Activated naive CD4-positive, alpha-beta T cell treated with anti-CD3 and anti-CD28 coated beads, Interleukin-2, amount 50 U/mL, for 72 hours (primary cell): ENCODE data around the gene TFAP2E. TPM values are rescaled to one million over a fixed set of nuclear protein-coding genes. Genes with fewer than 3 reads are reported as not detected.

Experiments
- ATAC-seq, 2 donors: fragments of 150-1000 bp; cut with Tn5 transposase; 2 replicates each; pipeline ENCODE4 v1.10.0; 2021; ENCODE audit warnings: mild to moderate bottlenecking in 2 of 2, moderate library complexity in 2 of 2
- DNase-seq, 2 donors: peaks; one replicate each; pipeline ENCODE4 v3.0.0; 2021 to 2022; ENCODE audit warnings: low spot score in 2 of 2
- H3K27ac Mint-ChIP-seq, 2 donors: one replicate each; pipeline ENCODE4 v1.8.0; 2022; ENCODE audit warnings: mild to moderate bottlenecking in 2 of 2, mixed read lengths in 2 of 2
- H3K36me3 Mint-ChIP-seq, 2 donors: one replicate each; pipeline ENCODE4 v1.8.0; 2022; ENCODE audit warnings: mixed read lengths in 2 of 2
- H3K9me3 Mint-ChIP-seq, 2 donors: one replicate each; pipeline ENCODE4 v1.8.0; 2022; ENCODE audit warnings: mixed read lengths in 2 of 2
- total RNA-seq, 2 donors: library from RNA; stranded (reverse); gene quantifications; one replicate each; pipeline ENCODE4 v1.2.3, GENCODE V29; 2022

Gene TFAP2E
- total RNA-seq, 2 donors from 2014 or later, result 0.47 to 0.93 TPM

- H3K27ac Mint-ChIP-seq, result peak overlapping the region in 1 of 2 donors; percentile 99
These were observed 18.6 kb upstream of the TFAP2E start for GRCh38 chr1:35554266-35555211.

GRCh38 chr1:35555212-35555584 lies 17.9 kb upstream of the TFAP2E start:
- Mint-ChIP-seq H3K36me3 (peaks cover 13 to 22% of the 10 kb centered on the region in 2 donors), H3K9me3 (no peaks in the 10 kb centered on the region), H3K27ac (peak overlapping the region in 1 of 2 donors; percentile 99)
- DNase-seq (no peak), ATAC-seq (no peak)

More at GRCh38 chr1:35554266-35555211, 18.6 kb upstream of the TFAP2E start:
- ATAC-seq, result no peak
- no peak for DNase-seq
- Mint-ChIP-seq H3K36me3 (peaks cover 13 to 22% of the 10 kb centered on the region in 2 donors), H3K9me3 (no peaks in the 10 kb centered on the region)

GRCh38 chr1:35555601-35556477 lies 17.3 kb upstream of the TFAP2E start:
- ATAC-seq (peak in 1 of 2 donors; percentile 27), DNase-seq (no peak)
- Mint-ChIP-seq H3K9me3 (no peaks in the 10 kb centered on the region), H3K36me3 (peaks cover 13 to 22% of the 10 kb centered on the region in 2 donors), H3K27ac (peak overlapping the region; percentile 91 to 99)

- peak overlapping the region; percentile 91 to 99 for H3K27ac Mint-ChIP-seq
- H3K9me3 Mint-ChIP-seq, result no peaks in the 10 kb centered on the region
- no peak for ATAC-seq
These were observed 16.5 kb upstream of the TFAP2E start for GRCh38 chr1:35556484-35557117.

GRCh38 chr1:35557118-35557610 lies 15.9 kb upstream of the TFAP2E start, which contains the start of gene KIAA0319L:
Gene KIAA0319L (minus strand): TSS chr1:35557403. CDS start chr1:35554491, 2,912 bp downstream.
- H3K36me3 Mint-ChIP-seq, result peaks cover 7 to 16% of the 10 kb centered on the region in 2 donors
- DNase-seq, result peak in 1 of 2 donors; percentile 79
- H3K27ac Mint-ChIP-seq, result peak within 1 kb of the TSS; percentile 98 to 99

More at GRCh38 chr1:35556484-35557117, 16.5 kb upstream of the TFAP2E start:
- H3K36me3 Mint-ChIP-seq, result peaks cover 13 to 22% of the 10 kb centered on the region in 2 donors
- DNase-seq, result no peak

GRCh38 chr1:35557611-35558373 lies 15.3 kb upstream of the TFAP2E start, which contains the start of gene NCDN:
Gene NCDN (plus strand): TSS chr1:35557799. CDS start chr1:35558191, 392 bp downstream.
- H3K9me3 Mint-ChIP-seq, result no peaks in the 10 kb centered on the region
- DNase-seq (peak; percentile 93 to 98), ATAC-seq (peak; percentile 92 to 93)
- H3K27ac Mint-ChIP-seq, result peak within 1 kb of the TSS; percentile 98 to 99
- H3K36me3 Mint-ChIP-seq, result peaks cover 1 to 12% of the 10 kb centered on the region in 2 donors

More at GRCh38 chr1:35557118-35557610, 15.9 kb upstream of the TFAP2E start, which contains the start of gene KIAA0319L:
- ATAC-seq, result peak; percentile 80 to 86
- no peaks in the 10 kb centered on the region for H3K9me3 Mint-ChIP-seq

- DNase-seq (no peak), ATAC-seq (no peak)
- Mint-ChIP-seq H3K27ac (peak overlapping the region; percentile 98 to 99), H3K9me3 (no peaks in the 10 kb centered on the region), H3K36me3 (peaks cover 0 to 12% of the 10 kb centered on the region in 2 donors)
These were observed 14.5 kb upstream of the TFAP2E start for GRCh38 chr1:35558374-35559316.

- H3K9me3 Mint-ChIP-seq, result no peaks in the 10 kb centered on the region
- no peak for ATAC-seq
- peaks cover 2 to 12% of the 10 kb centered on the region in 2 donors for H3K36me3 Mint-ChIP-seq
- DNase-seq, result no peak
- peak overlapping the region; percentile 33 to 53 for H3K27ac Mint-ChIP-seq
These were observed 13.7 kb upstream of the TFAP2E start for GRCh38 chr1:35559317-35559944.

- ATAC-seq (no peak), DNase-seq (no peak)
- Mint-ChIP-seq H3K27ac (no peak overlapping the region), H3K9me3 (no peaks in the 10 kb centered on the region), H3K36me3 (peaks cover 8 to 12% of the 10 kb centered on the region in 2 donors)
These were observed 12.6 kb upstream of the TFAP2E start for GRCh38 chr1:35560256-35561225.

- Mint-ChIP-seq H3K27ac (peak overlapping the region; percentile 5 to 6), H3K9me3 (no peaks in the 10 kb centered on the region), H3K36me3 (peaks cover 8 to 12% of the 10 kb centered on the region in 2 donors)
- DNase-seq (no peak), ATAC-seq (no peak)
These were observed 11.7 kb upstream of the TFAP2E start for GRCh38 chr1:35561297-35561971.

- no peak for ATAC-seq
- peaks cover 8 to 12% of the 10 kb centered on the region in 2 donors for H3K36me3 Mint-ChIP-seq
- H3K9me3 Mint-ChIP-seq, result no peaks in the 10 kb centered on the region
- H3K27ac Mint-ChIP-seq, result peak overlapping the region; percentile 6 to 14
- no peak for DNase-seq
These were observed 11.0 kb upstream of the TFAP2E start for GRCh38 chr1:35561972-35562680.

GRCh38 chr1:35563166-35563565 lies 9.9 kb upstream of the TFAP2E start:
- H3K36me3 Mint-ChIP-seq, result peaks cover 3 to 8% of the 10 kb centered on the region in 2 donors
- DNase-seq, result no peak
- no peaks in the 10 kb centered on the region for H3K9me3 Mint-ChIP-seq
- H3K27ac Mint-ChIP-seq, result peak overlapping the region in 1 of 2 donors; percentile 6
- no peak for ATAC-seq
